Stimulated activated CD8-positive, alpha-beta memory T cell treated with anti-CD3 and anti-CD28 coated beads, Interleukin-12 subunit alpha, Interleukin-12 subunit beta, amount 100 ng/mL, for 24 hours (primary cell): ENCODE data around the gene TMEM200C.

Source experiments
- DNase-seq: peaks from one replicate; pipeline ENCODE4 v3.0.0-alpha.2; 2020; ENCODE audit errors: extremely low read depth

The TMEM200C gene

DNA sequence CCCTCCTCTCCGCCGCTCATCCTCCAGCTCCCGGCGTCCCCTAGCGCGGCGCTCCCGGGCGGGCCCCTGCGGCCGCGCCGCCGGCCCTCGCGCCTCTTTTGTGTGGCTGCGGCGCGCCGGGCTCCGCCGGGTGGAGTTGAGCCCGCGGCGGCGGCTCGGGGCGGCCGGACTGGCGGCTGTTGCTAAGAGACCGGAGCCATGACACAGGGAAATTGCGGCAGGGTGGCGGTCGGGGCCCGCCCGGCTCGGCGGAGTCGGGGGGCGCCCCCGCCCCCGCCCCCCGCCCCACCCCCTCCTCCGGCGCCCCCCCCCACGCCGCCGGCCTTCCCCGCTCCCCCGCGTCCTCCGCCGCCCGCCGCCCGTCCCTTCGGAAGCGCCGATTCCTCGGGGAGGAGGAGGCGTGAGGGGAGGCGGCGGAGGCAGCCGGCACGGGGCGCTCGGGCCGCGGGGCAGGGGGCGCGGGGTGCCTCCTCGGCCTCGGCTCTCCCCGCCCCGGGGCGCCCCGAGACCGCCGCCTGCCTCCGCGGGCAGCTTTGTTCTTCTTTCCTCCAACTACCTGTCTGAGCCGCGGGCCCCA lies at the start of gene TMEM200C:
Gene TMEM200C, minus strand, starts transcription at position 224 of the 577 bp plus-strand sequence. CDS start 3,459 bp downstream, outside the sequence.
- DNase-seq, result no peak

DNA sequence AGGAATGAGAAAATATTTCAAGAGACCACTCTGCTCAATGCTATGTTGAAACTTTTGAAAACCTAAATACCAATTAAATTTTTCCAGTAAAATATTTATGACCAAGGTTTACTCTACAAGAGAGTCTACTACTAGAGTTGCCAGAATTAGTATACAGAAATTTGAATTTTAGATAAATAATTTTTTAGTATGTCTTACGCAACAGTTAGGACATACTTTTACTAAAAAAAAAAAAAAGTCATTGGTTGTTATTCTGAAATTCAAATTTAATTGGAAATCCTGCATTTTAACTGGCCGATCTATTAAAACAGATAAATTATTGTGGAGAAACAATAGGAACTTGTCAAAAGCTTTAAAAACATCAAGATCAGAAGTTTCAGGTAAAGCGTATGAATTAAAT lies 49.1 kb upstream of the TMEM200C start:
- DNase-seq, result no peak

DNA sequence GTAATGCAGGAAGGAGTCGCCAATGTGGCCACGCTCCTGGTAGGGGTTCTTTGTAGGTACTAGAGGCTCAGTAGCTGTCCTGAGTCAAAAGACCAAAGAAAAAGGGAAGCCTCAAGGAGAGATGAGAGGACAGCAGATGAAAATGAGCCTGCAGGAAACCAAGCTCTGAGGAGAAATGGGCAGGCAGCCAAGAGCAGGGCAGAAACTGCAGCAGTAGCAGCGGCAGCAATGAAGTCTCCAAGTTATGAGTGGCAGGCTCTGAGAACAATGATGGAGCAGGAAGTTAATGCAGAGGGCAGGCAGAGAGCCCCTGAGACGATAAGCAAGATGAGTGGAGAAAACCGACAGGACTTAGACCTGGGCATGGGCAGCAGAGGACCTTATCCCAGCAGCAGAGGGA lies 48.2 kb upstream of the TMEM200C start:
- DNase-seq, result no peak

DNA sequence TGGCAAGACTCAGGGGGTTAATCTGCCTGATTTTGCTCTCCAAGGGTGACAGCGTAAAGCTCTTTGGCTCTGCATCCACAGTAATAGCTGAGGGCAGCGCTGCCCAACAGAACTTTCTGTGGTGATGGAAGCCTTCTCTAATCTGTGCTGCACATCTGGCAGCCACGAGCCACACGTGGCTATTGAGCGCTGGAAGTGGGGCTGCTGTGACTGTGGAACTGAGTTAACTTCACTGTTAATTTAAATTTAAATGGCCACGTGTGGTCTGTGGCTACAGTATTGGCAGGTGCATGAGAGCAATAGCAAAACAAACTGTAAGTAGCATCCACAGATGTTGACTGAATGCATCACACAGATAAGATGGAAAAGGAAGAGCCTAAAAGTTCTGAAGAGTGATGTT lies 47.3 kb upstream of the TMEM200C start:
- no peak for DNase-seq

DNA sequence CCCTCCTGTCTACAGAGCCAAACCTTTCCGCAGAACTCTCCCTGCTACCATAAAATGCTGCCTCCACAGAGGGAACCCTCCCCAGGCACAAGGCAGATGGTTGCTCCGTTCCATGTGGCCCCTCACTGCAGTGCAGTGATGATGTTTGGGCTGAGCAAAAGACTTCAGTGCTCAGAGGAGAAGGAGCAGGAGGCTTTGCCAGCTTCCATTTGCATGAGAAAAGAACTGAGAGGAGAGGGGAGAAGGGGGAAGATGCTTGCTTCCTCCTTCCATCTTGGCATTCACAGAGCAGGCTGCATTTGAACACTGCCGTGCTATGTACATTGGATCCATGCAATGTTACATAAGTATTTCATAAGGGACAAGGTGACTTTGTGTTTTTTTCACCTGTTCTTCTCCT lies 46.6 kb upstream of the TMEM200C start:
- DNase-seq, result no peak

DNA sequence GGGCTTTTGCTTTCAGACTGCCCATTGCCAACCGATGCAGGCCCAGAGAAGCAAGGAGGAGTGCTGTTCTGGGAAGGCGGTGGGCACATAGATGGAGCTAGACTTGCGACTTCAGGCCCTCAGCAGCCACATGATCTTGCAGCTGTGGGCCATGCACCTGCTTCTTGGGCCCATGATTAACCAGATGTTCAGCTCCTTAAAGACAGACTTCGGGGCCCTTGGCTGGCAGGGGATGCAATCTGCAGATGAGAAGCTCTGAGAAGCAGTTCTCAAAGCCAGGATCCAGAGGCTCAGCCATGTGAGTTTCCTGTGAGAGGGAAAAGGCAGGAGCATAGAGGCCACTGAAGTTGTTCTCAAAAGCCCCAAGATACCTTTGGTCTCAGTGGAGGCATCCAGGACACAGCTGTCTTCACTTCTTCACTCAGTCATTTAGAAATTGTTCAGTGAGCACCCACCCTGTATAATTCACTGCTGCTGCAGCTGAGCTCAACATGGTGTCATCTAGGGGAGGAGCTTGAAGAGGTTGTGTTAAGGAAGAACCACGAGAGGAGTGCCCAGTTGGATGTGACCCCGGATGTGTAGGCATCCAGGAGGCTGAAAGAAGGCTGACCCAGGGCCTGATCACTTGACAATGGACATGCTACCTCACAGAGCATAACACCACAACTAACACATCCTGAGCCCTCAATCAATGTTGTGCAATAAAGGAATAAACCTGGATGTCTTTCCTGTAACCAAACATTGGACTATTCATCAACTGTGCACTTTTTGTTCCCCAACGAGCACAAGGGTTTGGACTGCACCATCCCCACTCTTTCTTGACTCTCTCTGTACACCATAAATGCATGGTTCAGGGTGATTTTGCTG lies 44.7 kb upstream of the TMEM200C start:
- DNase-seq, result no peak

DNA sequence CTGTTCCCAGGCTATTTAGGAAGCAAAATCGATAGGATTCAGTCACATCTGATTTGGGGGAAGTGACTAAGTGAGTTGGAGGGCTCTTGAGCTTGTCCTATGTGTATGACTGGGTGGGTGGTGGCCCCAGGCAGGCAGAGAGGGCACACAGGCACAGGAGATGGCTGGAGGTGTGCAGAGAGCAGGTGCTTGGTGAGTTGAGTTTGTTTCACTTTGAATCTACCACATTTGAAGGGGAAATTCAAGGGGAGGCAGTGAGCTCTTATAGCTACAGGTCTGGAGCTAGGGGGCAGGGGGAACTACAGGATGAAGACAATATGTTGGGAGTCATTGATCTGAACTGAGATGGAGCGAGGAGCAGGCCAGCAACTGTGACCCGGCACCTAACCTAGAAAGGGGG lies 42.5 kb upstream of the TMEM200C start:
- no peak for DNase-seq

DNA sequence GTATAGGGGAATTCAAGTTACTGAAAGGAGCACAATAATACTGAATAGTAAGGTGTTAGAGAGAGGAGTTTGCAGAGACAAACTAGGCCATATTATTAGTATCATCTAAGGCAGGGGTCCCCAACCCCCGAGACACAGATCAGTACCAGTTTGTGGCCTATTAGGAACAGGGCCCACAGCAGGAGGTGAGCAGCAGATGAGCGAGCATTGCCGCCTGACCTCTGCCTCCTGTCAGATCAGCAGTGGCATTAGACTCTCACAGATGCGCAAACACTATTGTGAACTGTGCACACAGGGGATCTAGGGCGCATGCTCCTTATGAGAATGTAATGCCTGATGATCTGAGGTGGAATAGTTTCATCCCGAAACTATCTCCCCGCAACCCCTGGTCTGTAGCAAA lies 41.8 kb upstream of the TMEM200C start:
- DNase-seq, result no peak

DNA sequence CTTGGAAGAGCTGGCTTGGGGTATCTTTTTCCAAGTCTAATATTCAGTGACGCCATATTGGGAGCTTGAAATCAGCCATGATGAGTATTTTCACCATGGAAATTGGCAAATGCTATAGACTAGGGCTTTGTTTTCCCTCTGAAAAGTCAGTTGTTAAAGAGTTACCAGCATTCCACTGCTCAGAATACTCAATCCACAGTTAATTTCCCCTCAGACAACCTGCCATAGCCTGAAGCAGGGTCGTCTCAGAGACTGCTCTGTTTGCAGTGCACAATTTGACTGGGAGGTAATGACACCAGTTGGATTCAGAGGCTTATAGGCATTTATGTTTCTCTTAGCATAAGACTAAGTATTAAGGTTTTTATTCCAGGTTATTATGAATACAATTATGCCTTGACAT lies 35.5 kb upstream of the TMEM200C start:
- no peak for DNase-seq

DNA sequence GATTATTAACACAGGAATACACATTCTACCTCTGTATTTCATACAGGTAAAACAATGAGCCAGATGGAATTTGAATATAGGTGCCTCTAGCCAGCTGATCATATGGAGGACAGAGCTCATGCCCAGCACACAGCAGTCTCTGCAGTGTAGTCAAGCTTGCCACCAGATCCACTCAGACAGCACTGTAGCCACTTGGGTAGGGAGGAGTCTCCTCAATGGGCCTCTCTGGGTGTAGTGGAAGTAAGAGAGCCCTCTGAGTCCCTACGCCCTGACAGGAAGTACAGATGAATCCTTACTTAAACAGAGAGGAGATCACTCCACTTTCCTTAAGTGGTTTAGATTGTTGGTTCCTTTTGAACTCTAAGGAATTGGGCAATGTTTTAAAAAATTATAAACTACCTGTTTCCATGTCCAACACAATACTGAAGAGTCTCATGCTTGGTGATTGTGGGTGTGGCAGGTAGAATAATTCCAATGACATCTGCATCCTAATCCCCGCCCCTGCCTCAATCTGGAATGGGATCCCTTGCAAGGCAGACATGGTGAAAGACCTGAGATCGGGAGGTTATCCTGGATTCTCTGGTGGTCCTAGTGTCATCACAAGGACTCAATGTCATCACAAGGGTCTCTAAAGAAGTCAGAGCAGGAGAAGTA lies 23.0 kb upstream of the TMEM200C start:
- no peak for DNase-seq

DNA sequence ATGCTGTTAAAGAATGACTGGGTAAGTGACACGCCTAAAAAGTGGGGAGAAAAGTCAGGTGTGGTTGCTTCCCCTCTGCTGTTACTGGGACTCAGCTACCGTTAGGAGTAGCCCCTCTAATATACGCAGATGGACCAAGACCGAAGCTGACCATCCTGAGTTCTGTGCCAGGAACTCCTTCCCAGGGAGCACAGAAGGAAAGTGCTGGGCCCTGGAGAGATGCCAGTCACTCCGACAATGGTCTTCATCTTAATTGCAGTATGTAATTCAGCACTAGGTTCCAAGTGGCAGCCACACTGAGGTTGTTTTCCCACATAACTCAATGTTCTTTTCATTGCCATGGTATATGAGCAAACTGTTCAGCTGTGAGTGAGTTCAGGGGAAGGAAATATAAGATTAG lies 19.6 kb upstream of the TMEM200C start:
- no peak for DNase-seq

DNA sequence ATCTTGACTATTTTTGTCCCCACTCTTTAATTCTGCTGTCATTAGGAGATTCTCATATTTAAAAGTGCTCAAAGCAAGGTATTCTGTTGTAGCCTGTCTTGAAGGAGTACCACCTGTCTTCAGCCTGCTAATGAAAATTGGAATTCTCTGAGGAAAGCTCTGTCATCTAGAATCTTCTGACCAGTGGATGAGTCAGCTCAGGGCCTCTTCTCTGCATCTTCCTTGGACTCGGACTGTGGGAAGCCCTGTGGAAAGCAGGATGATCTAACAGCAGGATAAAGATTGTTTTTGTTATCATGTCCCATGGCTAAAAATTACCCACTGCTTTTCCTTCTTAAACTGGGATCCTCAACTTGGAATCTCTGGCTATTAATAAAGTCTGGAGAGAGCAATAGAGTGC lies 18.7 kb upstream of the TMEM200C start:
- no peak for DNase-seq

DNA sequence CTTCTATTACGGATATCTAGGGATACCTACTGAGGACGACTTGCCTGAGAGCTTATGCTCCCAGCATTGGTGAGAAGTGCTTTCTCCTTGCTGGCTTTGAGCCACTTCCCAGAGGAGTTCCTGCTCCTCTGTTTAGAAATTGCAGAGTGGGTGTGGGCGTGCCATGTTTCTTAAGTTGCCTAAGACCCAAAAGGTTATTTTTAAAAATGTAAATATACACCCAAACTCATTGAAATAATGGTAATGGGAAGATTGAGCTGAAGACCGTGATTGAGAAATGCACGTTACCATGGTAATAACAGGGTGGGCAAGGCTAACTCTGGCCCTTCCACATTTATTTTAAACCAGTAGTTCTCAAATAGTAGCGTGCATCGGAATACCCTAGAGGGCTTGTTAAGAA lies 17.2 kb upstream of the TMEM200C start:
- no peak for DNase-seq

DNA sequence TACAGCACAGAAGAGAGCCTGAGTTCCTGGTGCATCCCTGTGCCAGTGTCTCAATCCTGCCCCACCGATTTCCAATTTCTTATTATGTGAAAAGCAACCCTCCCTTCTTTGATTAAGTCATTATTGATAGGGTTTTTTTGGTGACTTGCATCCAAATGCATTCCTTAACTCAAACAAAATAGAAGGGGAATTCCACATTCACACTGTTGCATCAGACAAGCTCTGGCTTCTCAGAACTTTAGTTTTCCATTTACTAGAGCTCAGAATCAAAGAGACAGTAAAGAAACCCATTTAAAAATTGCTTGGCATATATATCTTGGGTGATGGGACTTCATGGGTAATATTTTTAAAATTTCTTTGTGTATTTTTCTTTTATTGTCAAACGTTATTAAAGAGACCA lies 13.8 kb upstream of the TMEM200C start:
- DNase-seq, result no peak

DNA sequence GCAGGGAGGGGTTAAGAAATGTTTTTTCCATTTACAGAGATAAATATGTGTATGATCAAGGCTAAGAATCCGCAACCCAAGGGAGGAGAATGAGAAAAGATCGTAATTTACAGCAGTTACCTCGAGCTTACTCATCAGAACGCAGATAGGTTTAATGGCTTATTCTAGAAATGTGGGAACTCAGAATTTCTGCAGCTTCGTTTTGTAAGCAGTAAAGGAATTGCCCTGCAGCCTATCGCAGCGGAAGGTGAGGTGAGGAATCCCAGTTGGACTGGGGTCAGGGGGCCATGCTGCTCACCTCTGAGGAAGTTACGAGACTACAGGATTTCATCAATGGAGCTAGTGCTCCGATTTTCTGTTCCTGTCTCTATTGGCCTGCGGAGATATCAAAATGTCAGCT lies 8.1 kb upstream of the TMEM200C start:
- no peak for DNase-seq

DNA sequence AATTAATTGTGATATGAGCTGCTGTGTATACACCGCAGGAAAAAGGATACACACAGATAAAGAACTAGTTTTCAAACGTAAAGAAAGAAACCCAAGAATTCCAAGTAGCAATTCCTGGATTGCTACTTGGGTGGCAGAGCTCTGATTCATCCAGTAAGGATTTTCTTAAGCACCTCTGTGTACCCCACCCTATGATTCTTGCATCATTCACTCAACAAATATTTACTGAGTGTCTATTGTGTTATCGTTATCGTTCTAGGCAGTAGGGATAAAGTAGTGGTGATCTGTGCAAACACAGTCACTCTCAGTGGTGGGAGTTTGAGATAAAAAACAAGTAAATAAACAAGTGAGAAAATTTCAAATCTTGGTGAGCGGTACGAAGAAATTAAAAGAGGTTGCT lies 4.9 kb upstream of the TMEM200C start:
- no peak for DNase-seq

DNA sequence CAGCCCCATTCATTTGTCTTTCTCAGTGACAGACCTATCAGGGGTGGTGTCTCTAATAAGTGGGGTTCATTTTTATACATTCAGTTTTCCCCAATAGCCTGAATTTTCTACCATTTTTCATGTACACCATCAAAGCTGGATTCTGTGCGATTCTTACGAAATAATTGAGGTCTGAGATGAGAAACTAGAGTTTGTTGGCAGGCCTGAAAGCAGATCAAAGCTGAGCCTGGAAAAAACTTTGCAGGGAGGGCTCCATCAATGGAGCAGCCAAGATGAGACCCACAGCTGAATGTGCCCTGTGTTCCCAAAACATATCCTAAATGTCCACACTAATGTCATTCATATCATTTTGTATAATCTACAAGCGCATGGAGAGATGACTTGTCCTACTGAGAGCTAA lies 4.5 kb upstream of the TMEM200C start:
- DNase-seq, result no peak

DNA sequence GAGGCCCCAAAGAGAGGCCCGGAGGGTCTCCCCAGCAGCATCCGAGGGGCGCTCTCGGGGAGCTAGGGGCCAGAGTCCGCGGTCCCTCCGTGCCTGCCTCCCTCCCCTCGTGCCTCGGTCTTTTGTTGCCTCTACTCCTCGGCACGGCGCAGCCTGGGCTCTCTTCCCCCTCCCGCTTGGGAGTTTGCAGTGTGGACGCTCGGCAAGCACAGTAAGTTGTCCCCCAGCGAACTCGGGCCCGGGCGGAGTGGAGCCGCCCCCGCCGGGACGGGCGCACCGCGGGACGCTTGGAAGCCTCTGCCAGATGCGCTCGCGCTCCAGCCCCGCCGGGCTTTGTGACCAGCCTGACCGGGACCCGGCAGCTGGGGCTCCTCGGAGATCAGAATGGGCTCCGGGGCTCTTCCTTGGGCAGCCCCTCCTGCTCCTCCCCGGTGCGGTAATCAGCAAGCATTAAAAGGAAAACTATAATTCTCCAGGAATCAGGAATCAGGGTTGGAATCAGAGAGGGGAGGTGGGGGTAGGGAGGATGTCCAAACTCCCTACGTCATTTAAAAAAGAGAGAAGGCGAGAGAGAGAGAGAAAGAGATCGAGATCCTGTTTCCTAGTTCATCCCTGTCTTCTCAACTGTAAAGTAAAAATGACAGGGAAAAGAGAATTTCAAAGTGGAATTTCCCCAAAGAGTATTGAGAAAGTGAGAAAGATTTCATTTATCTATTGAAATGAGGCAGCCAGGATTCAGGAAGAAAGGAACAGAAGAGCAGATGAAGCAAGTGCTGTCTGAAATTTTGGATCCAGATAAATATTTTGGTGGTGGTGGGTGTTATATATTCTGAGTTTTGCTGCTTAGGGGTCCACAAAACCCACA lies 786 bp upstream of the TMEM200C start:
- no peak for DNase-seq

DNA sequence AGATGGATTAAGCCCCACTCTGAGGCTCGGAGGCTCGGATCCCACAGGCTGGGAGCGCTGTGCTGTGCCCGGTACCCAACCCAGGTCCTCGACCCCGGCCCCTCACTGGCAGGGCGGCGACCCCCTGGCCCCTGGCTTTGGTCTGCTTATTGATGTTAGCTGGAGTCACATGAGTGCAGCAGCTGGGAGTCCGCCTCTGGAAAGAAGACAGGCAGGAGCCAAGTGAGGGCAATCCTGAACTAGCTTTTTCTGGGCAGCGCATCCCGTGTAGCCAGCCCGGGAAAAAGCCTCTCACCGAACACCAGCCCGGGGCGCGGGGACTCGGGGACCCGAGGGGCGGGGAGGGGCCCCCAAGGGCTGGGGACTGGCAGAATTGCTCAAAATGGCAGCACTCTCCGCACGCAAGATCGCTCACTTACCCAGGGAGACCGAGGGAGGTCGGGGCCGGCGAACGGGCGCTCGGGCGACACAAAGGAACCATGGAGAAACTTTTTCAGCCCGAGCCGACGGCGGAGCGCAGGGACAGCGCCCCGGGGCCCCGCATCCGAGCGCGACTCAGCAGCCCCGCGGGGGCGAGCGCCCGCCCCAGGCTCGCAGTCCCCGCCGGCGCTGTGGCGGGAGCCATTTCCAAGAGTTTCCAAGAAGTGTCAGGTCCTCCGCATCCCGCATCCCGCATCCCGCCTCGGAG lies 567 bp downstream of the TMEM200C start:
- no peak for DNase-seq

DNA sequence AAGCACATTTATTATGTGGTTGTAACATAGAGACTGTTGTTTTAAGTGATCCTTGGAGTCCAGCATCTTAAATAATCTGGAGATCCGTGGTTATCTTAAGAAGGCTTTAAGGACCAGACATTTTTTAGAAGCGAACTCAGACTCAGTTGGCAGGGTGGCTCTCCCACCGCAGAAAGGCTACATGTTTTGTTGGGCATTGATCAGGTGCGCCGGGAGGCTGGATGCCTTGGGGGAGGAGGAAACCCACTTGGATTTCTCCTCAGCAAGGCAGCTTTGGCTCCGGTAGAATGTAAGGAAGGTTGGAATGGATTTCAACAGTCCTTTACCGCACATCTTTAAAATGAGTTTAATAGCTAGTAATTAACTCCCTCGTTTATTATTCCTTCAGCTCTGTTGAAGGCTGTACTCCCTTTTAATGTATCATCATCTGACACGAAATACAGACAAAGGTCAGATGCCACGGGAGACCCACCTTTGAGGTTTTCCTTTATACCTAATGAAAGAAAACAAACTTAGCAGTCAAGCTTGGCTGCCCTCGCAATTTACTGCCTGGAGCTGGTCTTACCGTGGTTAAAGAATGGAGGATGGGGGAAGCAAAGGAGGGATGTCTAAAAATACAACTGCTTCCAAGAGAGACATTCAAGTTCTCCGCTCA lies 1.2 kb downstream of the TMEM200C start:
- DNase-seq, result no peak

DNA sequence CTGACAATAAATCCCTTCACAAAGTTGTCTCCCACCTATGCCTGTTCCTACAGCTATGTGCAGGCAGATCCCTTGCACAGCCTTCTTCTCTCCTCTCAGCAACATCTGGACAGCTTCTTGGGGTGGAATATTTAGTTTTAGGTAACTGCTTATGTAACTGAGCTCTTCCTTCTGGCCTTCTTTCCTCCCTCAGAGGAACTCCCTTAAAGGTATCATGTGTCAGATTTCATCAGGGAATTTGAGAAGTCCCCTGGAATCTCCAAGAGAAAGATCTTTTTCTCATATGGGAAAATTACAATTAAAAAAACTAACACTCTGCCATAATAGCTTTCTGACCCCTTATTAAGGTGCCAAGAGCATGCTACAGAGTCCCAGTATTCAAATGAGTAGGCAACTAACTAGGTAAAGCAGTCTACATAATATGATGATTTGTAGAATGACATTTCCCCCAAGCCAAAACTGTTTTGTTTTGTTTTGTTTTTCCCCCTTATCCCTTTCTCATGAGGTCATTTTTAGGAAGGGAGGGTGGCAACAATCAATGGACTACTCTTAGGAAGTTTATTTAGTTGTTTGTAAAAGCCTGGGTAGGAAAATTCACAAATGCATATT lies 2.4 kb downstream of the TMEM200C start:
- DNase-seq, result no peak
